BE2C (cell line): ENCODE measurements around the gene C5orf15.

Experiments
- DNase-seq: peaks from one replicate; pipeline ENCODE4 v3.0.0-alpha.2; 2020
- H3K27me3 ChIP-seq: fragments of 250-450 bp; sonication (Bioruptor Pico); 2 replicates; pipeline ENCODE4 v1.5.1; 2020; ENCODE audit warnings: mild to moderate bottlenecking
- H3K36me3 ChIP-seq: fragments of 250-450 bp; sonication (Bioruptor Pico); 2 replicates; pipeline ENCODE4 v1.5.1; 2020; ENCODE audit warnings: mild to moderate bottlenecking
- H3K4me1 ChIP-seq: fragments of 250-450 bp; sonication (Bioruptor Pico); 2 replicates; pipeline ENCODE4 v1.5.1; 2020
- H3K4me3 ChIP-seq: 2 replicates; pipeline ENCODE4 v1.5.1; 2011; ENCODE audit warnings: low read depth, low read length
- H3K9me3 ChIP-seq: fragments of 250-450 bp; sonication (Bioruptor Pico); 2 replicates; pipeline ENCODE4 v1.5.1; 2020
- CTCF ChIP-seq: IDR thresholded peaks from 2 replicates; pipeline ENCODE4 v1.5.1; 2012; ENCODE audit warnings: mild to moderate bottlenecking, low read depth, low read length

The C5orf15 gene

GRCh38 chr5:133967698-133968203 is 674 bp downstream of the C5orf15 start:
- TF ChIP-seq CTCF, result no peak
- Histone ChIP-seq H3K9me3 (no peaks in the 10 kb centered on the region), H3K4me3 (peak overlapping the region; percentile 90), H3K27me3 (no peaks in the 10 kb centered on the region), H3K4me1 (peaks cover 3% of the 10 kb centered on the region; the same call in 1 of the 2 replicates), H3K36me3 (peaks cover 8% of the 10 kb centered on the region)
- no peak for DNase-seq

- Histone ChIP-seq H3K4me3 (peak overlapping the region; percentile 90), H3K36me3 (peaks cover 6% of the 10 kb centered on the region), H3K4me1 (peaks cover 3% of the 10 kb centered on the region; the same call in 1 of the 2 replicates), H3K9me3 (no peaks in the 10 kb centered on the region), H3K27me3 (no peaks in the 10 kb centered on the region)
- no peak for TF ChIP-seq CTCF
- DNase-seq, result no peak
Measured at GRCh38 chr5:133967124-133967523, 1.3 kb downstream of the C5orf15 start.

GRCh38 chr5:133966090-133966489 is 2.3 kb downstream of the C5orf15 start:
- Histone ChIP-seq H3K36me3 (no peaks in the 10 kb centered on the region; the same call in none of the 2 replicates), H3K4me3 (no peak overlapping the region), H3K9me3 (no peaks in the 10 kb centered on the region), H3K27me3 (no peaks in the 10 kb centered on the region), H3K4me1 (peaks cover 3% of the 10 kb centered on the region; the same call in 1 of the 2 replicates)
- TF ChIP-seq CTCF, result no peak
- DNase-seq, result no peak

- peaks cover 3% of the 10 kb centered on the region; the same call in 1 of the 2 replicates for H3K4me1 ChIP-seq
- no peaks in the 10 kb centered on the region for H3K27me3 ChIP-seq
- peaks cover 5% of the 10 kb centered on the region for H3K36me3 ChIP-seq
- no peak overlapping the region for H3K4me3 ChIP-seq
- H3K9me3 ChIP-seq, result no peaks in the 10 kb centered on the region
- TF ChIP-seq CTCF, result no peak
- DNase-seq, result no peak
Measured at GRCh38 chr5:133963493-133964128, 4.8 kb downstream of the C5orf15 start.

GRCh38 chr5:133962801-133963476 is 5.5 kb downstream of the C5orf15 start:
- Histone ChIP-seq H3K9me3 (no peaks in the 10 kb centered on the region), H3K36me3 (peaks cover 5% of the 10 kb centered on the region), H3K4me3 (no peak overlapping the region), H3K27me3 (no peaks in the 10 kb centered on the region), H3K4me1 (peaks cover 3% of the 10 kb centered on the region; the same call in 1 of the 2 replicates)
- TF ChIP-seq CTCF, result no peak
- DNase-seq, result no peak

- Histone ChIP-seq H3K4me3 (no peak overlapping the region), H3K27me3 (no peaks in the 10 kb centered on the region), H3K9me3 (no peaks in the 10 kb centered on the region), H3K36me3 (peaks cover 12% of the 10 kb centered on the region), H3K4me1 (peaks cover under 1% of the 10 kb centered on the region; the same call in 1 of the 2 replicates)
- DNase-seq, result no peak
- TF ChIP-seq CTCF, result no peak
Measured at GRCh38 chr5:133962131-133962530, 6.3 kb downstream of the C5orf15 start.
